ENCODE measurements around the gene LSM7.

DNA sequence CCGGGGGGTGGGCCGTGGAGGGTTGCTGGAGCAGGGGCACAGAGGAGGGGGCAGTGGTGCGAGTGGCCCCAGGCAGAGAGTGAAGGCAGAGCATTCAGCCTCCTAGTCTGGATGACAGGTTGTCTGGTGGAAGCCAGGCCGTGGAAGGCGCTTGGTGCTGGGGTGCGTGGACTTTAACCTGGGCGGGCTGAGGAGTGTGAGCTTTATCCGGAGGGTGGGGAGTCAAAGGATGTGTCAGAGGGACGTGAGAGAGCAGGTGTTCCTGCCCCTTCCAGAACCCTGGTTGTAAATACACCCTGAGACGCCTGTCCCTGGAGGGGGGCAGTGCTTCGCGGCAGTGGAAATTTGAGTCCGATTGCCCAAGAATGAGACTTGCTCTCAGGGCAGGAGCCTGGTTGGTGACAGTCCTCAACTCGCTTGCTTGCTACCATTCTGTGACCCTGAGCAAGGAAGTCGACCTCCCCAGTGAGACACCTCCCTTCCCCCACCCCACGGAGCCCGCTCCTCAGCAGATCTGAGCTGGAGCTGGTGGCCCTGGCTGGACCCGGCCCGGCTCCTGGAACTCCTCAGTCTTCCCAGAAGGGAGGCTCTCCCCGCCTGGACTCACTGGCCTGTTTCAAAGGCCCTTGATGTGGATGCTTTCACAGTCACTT is 2.4 kb upstream of the LSM7 start:
- TF ChIP-seq CTCF (conservative IDR thresholded peaks at IDR 0.05; ENCODE audit: low read depth, low read length) = no peak
- TF ChIP-seq EZH2 (IDR thresholded peaks at IDR 0.05; ENCODE audit: borderline replicate concordance, low read depth, low read length, poor library complexity, severe bottlenecking) = no peak
